HG03097 (cell line): ENCODE measurements around the gene FREY1.
A peak's percentile ranks its signal among the peaks of the same experiment; 100 is the strongest.

Source experiments
- ATAC-seq: cut with Tn5 transposase; IDR thresholded peaks from one replicate; pipeline ENCODE4 v1.9.1; 2021; ENCODE audit not compliant: unreplicated experiment, low FRiP score

FREY1 gene, protein sequence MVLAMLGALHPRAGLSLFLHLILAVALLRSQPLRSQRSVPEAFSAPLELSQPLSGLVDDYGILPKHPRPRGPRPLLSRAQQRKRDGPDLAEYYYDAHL

DNA sequence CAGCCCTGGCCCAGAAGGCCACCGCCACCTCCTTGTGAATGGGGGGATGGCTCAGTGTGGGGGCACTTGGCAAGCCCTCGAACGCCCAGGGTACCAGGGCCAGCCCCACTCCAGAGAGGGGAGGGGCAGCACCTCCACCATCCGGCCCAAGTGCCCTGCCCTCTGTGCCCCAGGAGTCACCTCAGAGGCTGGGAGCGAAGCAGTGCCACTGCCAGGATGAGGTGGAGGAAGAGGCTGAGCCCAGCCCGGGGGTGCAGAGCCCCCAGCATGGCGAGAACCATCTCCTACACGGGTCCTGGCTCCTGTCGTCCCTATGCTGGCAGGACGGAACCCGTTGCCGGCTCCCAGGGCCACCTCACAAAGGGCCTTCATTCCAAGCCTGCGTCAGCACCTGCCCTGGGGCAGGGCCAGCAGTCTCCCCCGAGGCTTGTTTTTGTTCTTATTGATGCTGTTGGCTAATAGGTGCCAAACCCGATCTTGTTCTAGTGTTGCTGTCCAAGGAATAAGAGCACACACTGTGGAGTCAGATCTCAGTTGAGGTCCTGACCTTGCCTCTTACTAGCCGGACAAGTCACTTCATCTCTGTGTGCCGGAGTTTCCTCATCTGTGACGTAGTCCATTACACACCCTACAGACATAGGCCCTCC, at the start of gene FREY1:
TSS of gene FREY1 (minus strand) at position 307 of the 647 bp plus-strand sequence. CDS start at position 281, 26 bp downstream.
- ATAC-seq = no peak

DNA sequence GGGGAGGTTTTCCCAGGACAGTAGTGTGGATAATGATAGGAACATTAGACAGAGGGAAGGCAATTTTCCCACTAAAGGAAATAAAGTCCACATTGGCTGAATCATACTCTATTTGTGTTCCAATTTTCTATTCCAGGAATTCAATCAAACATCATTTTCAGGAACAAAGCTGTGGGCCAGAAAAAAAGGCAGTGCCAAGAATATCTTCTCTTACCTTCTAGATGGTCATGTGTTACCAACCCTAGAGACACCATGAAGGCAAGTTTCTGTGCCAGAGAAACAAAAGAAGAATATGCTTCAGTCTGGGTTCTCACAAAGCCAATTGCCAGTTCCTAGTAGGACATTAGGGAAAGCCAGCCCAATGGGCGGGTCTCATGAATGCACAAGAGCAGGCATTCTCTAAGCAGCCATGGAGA, 42.9 kb upstream of the FREY1 start:
- ATAC-seq = no peak

DNA sequence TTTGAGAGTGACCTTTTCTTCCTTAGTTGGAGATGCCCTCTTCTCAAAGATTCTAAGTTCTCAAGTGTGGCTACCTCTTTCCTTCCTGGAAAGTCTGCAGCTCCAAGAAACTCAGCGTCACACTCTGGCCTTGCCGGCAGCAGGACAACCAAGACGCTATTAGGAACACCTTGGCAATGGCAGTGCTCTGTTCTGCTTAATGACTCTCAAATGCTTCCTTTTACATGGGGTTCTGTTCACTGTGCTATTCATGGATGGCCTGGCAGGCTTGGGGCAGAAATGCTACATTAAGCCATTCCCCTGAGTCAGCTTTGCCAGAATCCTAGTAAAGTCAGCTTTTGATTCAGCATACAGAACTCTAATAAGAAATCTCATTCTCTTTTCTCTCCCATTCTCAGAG, 41.3 kb upstream of the FREY1 start:
- no peak for ATAC-seq

DNA sequence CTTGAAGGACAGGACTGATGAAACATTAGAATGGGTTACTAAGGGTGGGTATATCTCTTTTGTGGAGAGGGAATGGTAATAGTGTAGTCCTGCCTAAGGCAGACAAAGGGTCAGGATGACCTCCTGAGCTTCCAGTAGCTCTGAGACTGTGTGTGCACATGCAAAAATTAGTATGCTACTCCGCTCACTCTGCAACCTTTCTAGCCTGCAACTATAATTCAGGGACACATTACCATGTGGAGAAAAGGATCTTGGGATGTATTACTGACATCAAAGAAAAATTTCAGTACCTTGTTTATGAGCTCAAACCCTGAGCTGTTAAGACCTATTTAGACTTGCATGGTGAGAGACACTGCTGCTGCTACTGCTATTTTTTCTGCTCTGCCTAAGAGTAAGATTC, 40.8 kb upstream of the FREY1 start:
- ATAC-seq = no peak

DNA sequence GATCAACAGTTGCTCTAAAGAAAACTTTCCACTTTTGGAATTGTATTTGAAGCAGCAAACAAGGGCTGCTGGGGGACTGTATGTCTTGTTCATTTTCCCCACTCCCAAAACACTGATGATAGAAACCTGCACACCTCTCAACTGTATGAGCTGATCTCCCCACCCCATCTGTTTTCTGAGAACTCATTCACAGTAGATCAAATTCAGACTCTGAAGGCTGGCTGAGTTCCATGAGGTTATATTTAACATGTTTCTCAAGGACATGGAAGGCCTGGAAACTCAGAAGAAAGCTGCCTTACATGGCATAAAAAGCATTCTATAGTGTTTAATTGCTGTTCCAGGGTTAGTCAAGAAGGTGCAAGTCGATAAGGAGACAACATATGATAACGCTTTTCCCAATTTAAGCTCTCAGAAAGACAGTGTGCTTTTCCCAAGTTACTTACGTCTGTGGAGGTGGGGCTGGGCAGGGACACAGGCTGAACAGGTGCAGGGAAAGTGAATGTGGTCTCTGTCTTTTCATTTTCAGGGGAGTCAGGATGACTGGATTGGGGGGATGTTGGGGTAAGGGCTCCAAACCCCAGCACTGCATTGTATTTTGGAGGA, 38.4 kb upstream of the FREY1 start:
- no peak for ATAC-seq

DNA sequence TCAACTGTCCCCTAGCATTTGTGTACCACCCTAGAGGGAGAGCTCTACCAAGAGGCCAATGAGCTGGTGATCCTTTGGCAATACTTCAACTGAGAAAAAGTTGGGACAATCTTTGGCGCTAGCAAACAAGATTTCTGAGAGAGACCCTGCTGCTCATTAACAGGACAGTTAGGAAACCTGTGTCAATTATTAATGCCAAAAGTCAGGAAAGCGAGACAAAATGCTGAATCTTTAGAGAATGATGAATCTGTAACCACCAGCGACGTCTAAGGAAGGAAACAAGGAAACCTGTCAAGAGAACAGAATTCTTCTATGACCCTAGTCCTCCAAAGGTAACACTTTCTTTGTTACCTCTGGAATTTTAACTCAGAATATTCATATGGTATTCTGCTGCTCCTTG, 35.3 kb upstream of the FREY1 start:
- no peak for ATAC-seq

DNA sequence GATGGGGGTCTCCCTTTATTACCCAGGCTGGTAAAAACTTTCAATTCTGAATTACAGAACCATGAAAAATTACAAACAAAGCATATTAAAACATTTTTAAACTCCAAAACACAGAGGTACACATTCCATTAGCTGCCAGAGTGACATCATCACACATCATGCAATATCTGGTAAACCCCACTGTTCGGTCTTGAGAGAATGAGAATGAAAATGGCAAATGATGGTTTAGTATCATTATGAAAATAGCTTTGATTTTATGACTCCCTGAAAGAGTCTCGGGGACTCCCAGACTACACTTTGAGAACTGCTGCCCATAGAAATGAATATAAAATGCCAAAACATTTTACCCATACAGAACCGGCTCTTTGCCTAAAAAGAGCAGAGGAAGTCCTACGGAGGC, 34.2 kb upstream of the FREY1 start:
- ATAC-seq = no peak

DNA sequence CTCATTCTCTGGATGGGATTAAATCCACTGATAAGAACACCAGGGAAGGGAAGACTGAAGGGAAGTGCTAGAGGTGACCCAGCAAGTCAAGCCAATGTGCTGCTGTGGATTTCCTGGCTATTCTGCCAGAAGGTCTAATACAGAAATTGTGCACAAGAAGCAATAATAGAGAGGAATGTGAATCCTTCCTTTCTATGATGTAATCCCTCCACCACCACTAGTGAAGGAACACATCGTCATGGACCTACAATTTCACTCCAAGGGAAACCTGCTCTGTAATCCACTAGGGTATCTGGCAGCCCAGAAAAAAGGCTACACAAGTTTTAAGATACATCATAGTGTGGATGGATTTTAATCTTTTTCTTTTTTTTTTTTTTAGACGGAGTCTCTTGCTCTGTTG, 32.8 kb upstream of the FREY1 start:
- ATAC-seq = no peak

DNA sequence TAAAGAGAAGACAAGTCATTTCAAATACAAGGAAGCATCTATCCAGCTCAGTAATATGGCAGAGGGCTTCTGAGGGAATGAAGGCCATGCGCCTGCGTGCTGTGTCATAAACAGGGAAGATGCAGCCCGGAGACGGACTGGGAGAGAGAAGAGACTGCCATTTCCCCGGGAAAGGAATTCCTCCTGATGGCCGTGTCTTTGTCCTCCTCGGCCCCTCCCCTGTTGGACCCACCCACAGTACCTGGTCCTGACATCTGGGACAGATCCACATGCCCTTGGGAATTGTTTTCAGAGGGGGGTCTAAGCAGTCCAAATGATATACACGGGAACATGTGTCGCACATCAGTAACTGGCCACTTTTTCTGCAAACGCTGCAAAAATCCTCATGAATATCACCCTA, 30.8 kb upstream of the FREY1 start:
- no peak for ATAC-seq

DNA sequence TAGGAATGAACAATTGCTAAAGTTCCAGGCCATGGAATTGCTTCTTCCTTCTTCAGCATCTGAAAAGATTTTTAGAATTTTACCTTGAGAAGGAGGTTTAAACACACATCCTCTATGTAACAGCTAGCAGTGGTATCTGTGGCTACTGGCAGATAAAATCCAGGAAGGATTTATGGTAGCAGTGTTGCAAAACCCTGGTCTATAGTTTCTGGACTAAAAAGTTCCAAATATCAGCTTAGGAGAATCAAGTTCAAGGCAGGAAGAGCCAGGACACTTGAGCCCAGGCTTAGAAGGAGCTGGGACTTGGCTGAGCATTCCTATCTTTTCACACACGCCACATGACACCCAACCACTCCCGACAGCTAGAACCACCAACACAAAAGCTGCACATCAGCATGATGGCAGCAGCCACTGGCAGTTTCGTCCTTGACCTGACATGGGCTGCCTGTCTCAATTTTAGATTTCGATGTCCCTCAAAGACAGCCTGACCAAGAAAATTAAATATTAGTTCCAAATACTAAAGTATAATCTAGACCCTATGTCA, 29.5 kb upstream of the FREY1 start:
- no peak for ATAC-seq

DNA sequence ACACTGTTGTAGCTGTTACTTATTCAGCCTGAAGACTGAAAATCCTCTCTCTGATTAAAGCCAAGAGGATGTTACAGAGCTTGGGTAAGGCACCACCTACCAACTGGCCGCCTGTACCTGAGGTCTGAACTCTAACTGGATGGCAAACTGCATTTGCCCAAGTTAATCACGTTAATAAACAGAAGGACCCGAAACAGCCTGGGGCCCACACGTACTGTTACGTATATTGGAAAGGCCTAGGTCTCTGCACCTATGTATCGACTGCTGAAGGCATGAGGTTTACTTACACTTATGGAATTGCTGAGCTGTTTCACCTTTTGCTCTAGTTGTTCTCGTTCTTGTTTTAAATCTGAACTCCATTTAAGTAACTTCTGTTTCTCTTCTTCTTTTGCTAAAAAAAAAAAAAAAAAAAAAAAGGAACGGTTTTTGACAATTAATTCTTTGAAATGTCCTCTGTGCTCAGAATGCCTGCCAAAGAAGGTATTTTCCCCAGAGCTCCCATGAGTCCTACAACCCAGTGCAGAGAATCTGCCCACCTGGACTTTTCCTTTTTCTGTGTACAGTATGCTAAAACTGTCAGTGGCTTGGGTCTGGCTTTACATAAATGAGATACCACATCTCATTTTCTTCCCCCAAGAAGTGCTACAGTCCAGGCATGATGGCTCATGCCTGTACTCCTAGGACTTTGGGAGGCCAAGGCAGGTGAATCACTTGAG, 28.4 kb upstream of the FREY1 start:
- ATAC-seq = no peak

DNA sequence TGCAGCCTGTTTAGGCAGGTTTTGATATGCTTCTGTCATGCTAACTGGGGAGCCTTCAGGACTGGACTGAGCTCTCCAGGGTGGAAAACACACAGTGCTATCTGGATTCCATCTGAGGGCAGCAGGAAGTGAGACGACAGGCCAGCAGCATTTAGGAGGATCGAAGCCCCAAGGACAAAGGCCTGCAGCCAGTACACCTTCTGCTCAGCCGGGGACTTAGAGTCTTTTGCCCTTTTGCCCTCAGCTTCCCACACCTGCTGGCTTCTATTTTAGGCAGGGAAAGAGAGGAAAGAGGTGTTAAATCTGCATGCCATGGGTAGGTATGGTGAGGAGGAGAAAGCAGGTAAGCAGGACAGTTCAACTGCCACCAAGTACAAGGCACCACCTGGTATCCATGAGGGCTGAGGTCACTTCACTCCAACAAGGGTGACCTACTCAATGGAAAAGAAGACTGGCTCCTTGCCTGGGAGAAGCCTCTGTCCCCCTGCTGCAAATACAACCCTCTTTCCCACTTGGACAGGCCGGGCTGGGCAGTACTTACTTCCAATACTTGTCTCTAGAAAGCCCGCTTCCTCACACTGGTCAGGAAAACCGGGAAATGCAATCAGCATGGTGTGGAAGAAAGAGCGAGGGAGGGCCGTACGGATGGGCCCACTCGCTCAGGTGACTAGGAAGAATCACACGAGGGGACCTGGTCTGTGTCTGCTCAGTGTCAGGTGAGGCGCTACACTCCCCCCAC, 27.7 kb upstream of the FREY1 start:
- ATAC-seq = no peak

DNA sequence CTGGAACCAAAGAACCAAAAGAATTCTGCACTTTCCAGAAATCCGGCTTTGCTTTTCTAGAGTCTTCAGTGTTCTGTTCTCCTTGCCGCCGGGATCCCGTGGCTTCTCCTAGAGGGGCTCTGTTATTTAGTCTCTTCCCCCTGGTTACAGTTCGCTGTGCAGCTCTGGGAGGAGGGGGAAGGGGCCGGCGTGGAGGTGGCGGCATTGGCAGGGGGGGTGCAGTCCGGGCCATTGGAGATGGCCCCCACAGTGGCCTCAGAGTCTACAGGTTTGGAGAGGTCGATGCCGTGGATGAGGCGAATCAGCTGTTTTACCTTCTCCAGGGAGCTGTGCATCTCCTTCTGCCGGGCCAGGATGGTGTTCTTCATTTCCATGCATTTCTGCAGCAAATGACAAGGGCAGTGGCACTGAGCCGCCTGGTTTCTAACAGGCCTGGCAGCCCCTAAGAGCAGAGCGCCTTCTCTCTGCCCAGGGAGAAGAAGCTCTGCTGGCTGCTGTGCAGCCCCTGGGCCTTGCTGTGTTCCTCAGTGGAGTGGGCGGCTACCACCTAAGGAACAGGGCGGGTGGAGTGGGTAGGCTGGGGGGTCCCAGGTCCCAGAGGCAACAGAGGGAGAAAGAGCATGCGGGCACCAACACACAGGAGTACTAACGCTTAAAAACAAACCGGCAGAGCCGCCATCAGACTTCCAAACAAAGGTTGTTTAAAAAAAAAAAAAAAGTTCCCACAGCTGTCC, 26.9 kb upstream of the FREY1 start:
- ATAC-seq = no peak

DNA sequence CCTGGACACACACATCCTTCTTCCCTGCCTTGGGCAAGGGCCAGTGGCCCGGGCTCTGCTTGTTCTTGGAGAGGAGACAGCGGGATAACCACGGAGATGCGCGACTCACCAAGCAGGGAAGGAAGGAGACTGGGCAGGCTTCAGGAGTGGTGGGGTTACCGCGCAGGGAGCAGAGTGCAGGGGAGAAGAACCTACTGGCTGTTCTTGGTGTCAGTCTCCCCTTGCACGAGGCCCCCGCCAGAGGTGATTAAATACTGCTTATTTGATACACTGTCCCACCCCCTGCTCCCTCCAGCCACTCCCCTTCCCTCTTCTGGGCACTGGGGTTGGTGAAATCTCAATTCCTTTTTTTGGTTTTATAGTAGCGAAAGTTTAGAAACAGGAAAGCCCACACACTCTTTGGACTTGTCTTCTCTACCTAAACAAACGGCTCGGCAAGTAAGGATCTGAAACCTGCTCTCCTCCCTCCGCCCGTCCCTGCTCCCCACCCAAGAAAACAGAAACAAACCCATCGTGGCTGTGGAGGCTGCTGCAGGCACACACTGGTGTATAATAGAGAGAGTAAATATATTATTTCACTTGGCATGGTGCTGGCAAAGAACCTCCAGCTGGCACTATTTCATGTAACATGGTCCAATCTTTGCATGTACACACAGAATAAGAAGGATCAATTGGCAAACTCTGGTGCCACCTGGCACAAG, 26.2 kb upstream of the FREY1 start:
- no peak for ATAC-seq

DNA sequence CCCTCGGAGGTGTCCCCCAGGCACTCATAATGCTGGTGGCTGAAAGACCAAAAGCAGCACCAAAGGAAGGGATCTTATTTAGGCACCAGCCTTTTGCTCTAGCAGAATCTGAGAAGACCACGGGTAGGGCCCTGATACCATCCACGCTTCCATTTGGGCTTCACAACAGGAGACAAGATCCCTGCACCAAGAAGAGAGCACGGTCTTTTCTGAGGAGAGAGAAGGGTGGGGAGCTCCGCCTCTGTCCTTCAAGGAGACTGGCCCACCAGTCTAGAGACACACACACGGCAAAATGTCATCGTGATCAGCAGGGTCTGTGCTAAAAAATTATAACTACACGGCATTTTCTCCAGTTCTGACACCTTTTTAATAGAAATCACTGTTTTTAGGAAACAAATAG, 25.1 kb upstream of the FREY1 start:
- ATAC-seq = no peak

DNA sequence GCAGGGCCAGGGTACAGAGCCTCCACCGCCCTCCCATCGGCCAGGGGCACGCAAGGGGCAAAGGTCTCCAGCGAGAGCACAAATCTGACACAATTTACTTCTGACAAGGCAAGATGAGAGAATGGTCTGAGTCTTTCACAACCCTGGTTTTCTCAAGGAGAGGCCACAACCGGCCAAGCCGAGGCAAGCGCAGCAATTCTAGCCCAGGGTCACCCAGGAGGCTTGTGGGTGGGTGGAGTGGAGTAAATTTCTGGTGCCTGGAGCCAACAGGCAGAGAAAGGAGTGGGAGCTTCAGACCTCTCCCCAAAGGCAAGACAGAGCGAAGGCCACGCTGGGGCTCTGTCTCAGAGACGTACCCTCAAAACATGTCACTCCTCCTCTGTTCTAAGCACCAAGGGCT, 24.7 kb upstream of the FREY1 start:
- ATAC-seq = no peak

DNA sequence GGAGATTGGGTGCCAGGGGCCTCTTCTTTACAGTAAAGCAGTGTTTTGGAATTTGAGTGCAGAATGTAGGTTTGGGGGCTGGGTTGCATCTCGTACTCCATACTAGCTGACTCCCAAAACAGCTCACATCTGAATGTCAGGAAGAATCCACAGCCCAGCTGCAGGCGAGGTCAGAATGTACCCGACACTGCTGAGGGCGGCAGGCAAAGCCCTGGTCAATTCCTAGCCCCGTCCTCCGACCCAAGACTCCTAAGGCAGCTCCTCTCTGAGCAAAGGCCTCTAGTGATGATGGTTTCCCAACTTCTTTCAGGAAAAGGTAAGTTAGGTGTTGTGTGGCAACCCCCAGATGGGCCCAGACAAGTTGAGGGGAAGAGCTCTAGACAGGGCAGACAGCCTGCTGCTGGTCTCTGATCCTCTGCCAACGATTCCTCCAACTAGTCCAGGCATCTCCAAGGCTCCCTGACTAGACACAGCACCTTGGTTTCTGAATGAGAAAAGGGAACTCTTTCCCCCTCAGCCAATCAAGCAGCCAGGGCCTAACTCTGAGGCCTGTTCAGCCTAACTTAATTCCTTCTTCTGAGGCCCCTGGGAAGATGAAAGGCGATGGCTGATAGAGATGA, 24.0 kb upstream of the FREY1 start:
- no peak for ATAC-seq

DNA sequence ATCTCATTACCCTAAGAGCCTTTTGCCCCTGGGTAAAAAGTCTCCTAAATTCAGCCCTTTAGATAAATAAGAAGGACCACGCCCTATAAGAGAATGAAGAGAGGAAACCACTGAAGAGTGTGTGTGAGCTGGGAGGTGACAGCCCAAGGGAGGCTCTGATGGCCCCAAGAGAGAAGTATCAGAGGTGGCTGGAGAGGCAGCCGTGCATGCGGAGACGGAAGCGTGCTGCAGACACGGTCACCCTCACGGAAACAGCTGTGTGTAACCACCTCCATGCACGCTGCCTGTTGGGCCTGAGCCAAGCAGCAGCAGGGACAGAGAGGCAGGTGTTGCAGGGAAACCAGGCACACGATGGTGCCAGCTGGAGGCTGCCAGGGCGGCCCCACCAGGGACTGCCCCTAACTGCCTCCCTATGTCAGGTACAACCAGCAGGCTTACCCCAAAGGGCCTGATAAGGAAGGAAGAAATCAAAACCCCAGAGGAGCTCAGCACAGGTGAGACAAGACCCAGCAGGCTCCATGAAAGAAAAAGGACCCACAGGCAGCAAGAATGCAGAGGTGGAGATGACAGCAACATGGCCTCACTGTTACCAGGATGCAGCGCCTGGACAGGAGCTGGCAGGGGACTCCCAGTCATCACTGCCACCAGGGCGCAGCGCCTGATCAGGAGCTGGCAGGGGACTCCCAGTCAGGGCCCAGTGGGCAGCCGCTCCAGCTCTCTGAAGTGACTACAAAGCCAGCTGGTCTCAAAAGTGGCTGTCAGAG, 23.1 kb upstream of the FREY1 start:
- peak; percentile 86 for ATAC-seq
